Heart left ventricle (tissue), 16 donors: ENCODE measurements around the gene MRPL11. TPM values are rescaled to one million over a fixed set of nuclear protein-coding genes. Genes with fewer than 3 reads are reported as not detected.

ENCODE experiments used
- ATAC-seq, 4 donors: fragments of 200-7000 bp; cut with Tn5 transposase; one replicate each; pipeline ENCODE4 v1.9.1; 2020 to 2022; ENCODE audit warnings: moderate library complexity in 4 of 4, mild to moderate bottlenecking in 3 of 4, moderate number of reproducible peaks in 1 of 4
- DNase-seq, 5 donors: peaks; one replicate each; pipeline ENCODE4 v3.0.0-alpha.2; 2020
- H3K27ac ChIP-seq, 12 donors: fragments of 200-600 bp; sonication (generic) in 4 of 12; one replicate each; pipeline versions ENCODE4 v1.5.0 to v1.8.0; 2016 to 2022; ENCODE audit warnings: mild to moderate bottlenecking in 2 of 12
- H3K27me3 ChIP-seq, 9 donors: fragments of 200-600 bp; sonication (generic) in 2 of 9; one replicate each; pipeline versions ENCODE4 v1.5.1 to v1.8.0; 2016 to 2022; ENCODE audit warnings: mild to moderate bottlenecking in 3 of 9
- H3K36me3 ChIP-seq, 9 donors: fragments of 200-600 bp; sonication (generic) in 2 of 9; one replicate each; pipeline versions ENCODE4 v1.5.0 to v1.8.0; 2018 to 2022; ENCODE audit warnings: mild to moderate bottlenecking in 2 of 9
- H3K4me1 ChIP-seq, 12 donors: fragments of 200-600 bp; sonication (generic) in 4 of 12; one replicate each; pipeline versions ENCODE4 v1.5.0 to v1.8.0; 2016 to 2022; ENCODE audit warnings: mild to moderate bottlenecking in 3 of 12
- H3K4me3 ChIP-seq, 12 donors: fragments of 200-600 bp; sonication (generic) in 4 of 12; one replicate each; pipeline versions ENCODE4 v1.5.0 to v1.8.0; 2017 to 2022; ENCODE audit warnings: mild to moderate bottlenecking in 9 of 12, moderate library complexity in 4 of 12
- H3K9me3 ChIP-seq, 12 donors: fragments of 200-600 bp; sonication (generic) in 4 of 12; one replicate each; pipeline versions ENCODE4 v1.5.0 to v1.8.0; 2016 to 2022; ENCODE audit warnings: mild to moderate bottlenecking in 1 of 12
- CTCF ChIP-seq, 12 donors: fragments of 200-600 bp; sonication (generic) in 4 of 12; IDR thresholded peaks; one replicate each; pipeline versions ENCODE4 v1.5.0 to v1.8.0; 2018 to 2022; ENCODE audit warnings: antibody characterized with exemption in 12 of 12, mild to moderate bottlenecking in 5 of 12
- POLR2A ChIP-seq, 2 donors: fragments of 450-650 bp; IDR thresholded peaks; one replicate each; pipeline ENCODE4 v1.6.1; 2017; ENCODE audit warnings: antibody characterized with exemption in 2 of 2, mild to moderate bottlenecking in 2 of 2, moderate library complexity in 2 of 2
- WGBS, 4 donors: extraction: QIAGEN DNeasy Blood & Tissue Kit in 2 of 4; methylation state at CpG; one replicate each; pipeline versions ENCODE4 v1.1.5 to v1.1.7; 2013 to 2018; 5-methylcytosine and 5-hydroxymethylcytosine counted together
- intact Hi-C, 10 donors: fragments of 100-400 bp; cut with DNase I; formaldehyde crosslinking; loops; one replicate each; pipeline versions ENCODE4 v1.11.1 to v1.14.2; 2022
- polyA plus RNA-seq, 2 donors: library from polyadenylated mRNA; stranded (reverse); fragments of 200-250 nt; gene quantifications; one replicate each; pipeline ENCODE4 v1.2.3, GENCODE V29; 2013
- total RNA-seq, 9 donors: library from RNA; depleted of rRNA in 2 of 9; stranded (reverse); fragments of >200 nt in 2 of 9; fragmentation: NEBNext Ultra II Directional in 3 of 9; extraction: Animal tissue kit (Norgen Biotek cat#: 25700) in 3 of 9; gene quantifications; one replicate each; pipeline versions ENCODE4 v1.1.0 to v1.2.4, GENCODE V29; 2016 to 2023
- donor health status: ischemic (EF 13 %, LVEDD 7.1; RV severe dilation, severe dysfunction).
- donor health status: healthy with polysubstance abuse.
- donor health status: DM: no; HTN: yes; CAD: no.
- donor health status: DM: no; HTN: no; CAD: no.
- donor health status: ischemic (EF 25% LVEDD 6.9; RV normal size, moderate dysfunction).
- donor health status: ischemic (EF 25% LVEDD 5.7; RV mildly dilated, moderate dysfunction).
- donor health status: healthy.
- donor health status: DM: yes; HTN: yes; CAD: no.
- donor health status: ischemic (EF 35%, LVEDD 5.7; RV mildly dilated, moderate dysfunction).
- donor health status: nonischemic (EF 11% LVEDD 7.7; RV severe dilation, severe dysfunction).
- donor health status: DM: yes; HTN: yes; CAD: no.
- donor health status: PGD.
- donor health status: ischemic (EF 29% LVEDD 5.4; RV normal size, mild dysfunction).
- donor health status: nonischemic (EF 23%, LVEDD 6.1; RV moderate dilation, normal function).

The MRPL11 gene
- total and polyA plus RNA-seq, 11 donors = 38.9 to 62.8 (median 47.4) TPM

GRCh38 chr11:66476841-66477251 lies 38.2 kb upstream of the MRPL11 start:
- Histone ChIP-seq H3K4me3 (no peak overlapping the region), H3K27ac (no peak overlapping the region), H3K27me3 (no peaks in the 10 kb centered on the region), H3K9me3 (no peaks in the 10 kb centered on the region), H3K4me1 (peaks cover 0 to 19% (median 10%) of the 10 kb centered on the region in 12 donors), H3K36me3 (peaks cover 0 to 36% (median 25%) of the 10 kb centered on the region in 9 donors)
- ATAC-seq (no peak), DNase-seq (no peak)
- intact Hi-C loops = no loop called here
- 67 to 73% (median 70%) methylated on average over 9 of the region's 9 CpGs for WGBS, 4 donors
- TF ChIP-seq POLR2A (IDR thresholded peaks at IDR 0.05) = no peak
- TF ChIP-seq CTCF (IDR thresholded peaks at IDR 0.05) = no peak

- DNase-seq = no peak
- Histone ChIP-seq H3K36me3 (peaks cover 0 to 41% (median 25%) of the 10 kb centered on the region in 9 donors), H3K27me3 (no peaks in the 10 kb centered on the region), H3K4me3 (no peak overlapping the region), H3K9me3 (no peaks in the 10 kb centered on the region), H3K27ac (no peak overlapping the region), H3K4me1 (peaks cover 0 to 17% (median 10%) of the 10 kb centered on the region in 12 donors)
- intact Hi-C loops = no loop called here
- TF ChIP-seq POLR2A (IDR thresholded peaks at IDR 0.05) (no peak), CTCF (IDR thresholded peaks at IDR 0.05) (no peak)
- WGBS, 4 donors = 76 to 82% (median 82%) methylated on average over 9 to 10 of the region's 10 CpGs
- no peak for ATAC-seq
Measured at GRCh38 chr11:66476173-66476840, 37.7 kb upstream of the MRPL11 start.

- ATAC-seq = no peak
- no peak for TF ChIP-seq CTCF (IDR thresholded peaks at IDR 0.05)
- WGBS, 4 donors = 92 to 94% (median 93%) methylated on average over 39 to 44 of the region's 44 CpGs
- Histone ChIP-seq H3K4me1 (peaks cover 0 to 12% (median 6%) of the 10 kb centered on the region in 12 donors), H3K4me3 (no peak overlapping the region), H3K27ac (no peak overlapping the region), H3K27me3 (no peaks in the 10 kb centered on the region), H3K36me3 (peaks cover 0 to 48% (median 27%) of the 10 kb centered on the region in 9 donors), H3K9me3 (no peaks in the 10 kb centered on the region)
- no peak for DNase-seq
- intact Hi-C loops = no loop called here
Measured at GRCh38 chr11:66475349-66476172, 36.9 kb upstream of the MRPL11 start.
